ENCODE measurements around the gene OR8D1. TPM values are rescaled to one million over a fixed set of nuclear protein-coding genes. Genes with fewer than 3 reads are reported as not detected.

Gene OR8D1
- total RNA-seq, 1 experiment from 2014 or later: not detected

DNA sequence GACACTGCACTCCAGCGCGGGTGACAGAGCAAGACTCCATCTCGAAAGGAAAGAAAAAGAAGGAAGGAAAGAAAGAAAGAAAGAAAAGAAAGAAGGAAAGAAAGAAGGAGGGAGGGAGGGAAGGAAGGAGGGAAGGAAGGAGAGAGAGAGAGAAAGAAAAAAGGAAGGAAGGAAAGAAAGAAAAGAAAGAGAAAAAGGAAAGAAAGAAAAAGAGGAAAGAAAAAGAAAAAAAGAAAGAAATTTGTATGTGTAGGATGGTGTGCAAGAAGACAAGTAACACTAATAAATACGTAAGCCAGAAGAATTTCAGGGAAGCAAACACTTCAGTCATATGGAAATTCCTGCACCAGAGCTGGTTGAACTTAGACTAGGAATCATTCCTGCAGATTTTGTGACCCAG lies 618 bp downstream of the OR8D1 start:
- TF ChIP-seq, protein P1, sequence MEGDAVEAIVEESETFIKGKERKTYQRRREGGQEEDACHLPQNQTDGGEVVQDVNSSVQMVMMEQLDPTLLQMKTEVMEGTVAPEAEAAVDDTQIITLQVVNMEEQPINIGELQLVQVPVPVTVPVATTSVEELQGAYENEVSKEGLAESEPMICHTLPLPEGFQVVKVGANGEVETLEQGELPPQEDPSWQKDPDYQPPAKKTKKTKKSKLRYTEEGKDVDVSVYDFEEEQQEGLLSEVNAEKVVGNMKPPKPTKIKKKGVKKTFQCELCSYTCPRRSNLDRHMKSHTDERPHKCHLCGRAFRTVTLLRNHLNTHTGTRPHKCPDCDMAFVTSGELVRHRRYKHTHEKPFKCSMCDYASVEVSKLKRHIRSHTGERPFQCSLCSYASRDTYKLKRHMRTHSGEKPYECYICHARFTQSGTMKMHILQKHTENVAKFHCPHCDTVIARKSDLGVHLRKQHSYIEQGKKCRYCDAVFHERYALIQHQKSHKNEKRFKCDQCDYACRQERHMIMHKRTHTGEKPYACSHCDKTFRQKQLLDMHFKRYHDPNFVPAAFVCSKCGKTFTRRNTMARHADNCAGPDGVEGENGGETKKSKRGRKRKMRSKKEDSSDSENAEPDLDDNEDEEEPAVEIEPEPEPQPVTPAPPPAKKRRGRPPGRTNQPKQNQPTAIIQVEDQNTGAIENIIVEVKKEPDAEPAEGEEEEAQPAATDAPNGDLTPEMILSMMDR (IDR thresholded peaks at IDR 0.05; ENCODE audit: unreplicated experiment): no peak
- BruUV-seq (replicated peaks): no TSS peak
- DNase-seq (ENCODE audit: unreplicated experiment): no peak
- H3K9me3 Mint-ChIP-seq (ENCODE audit: unreplicated experiment): no peaks in the 10 kb centered on the region
- CTCF ChIA-PET: interaction anchor here (0.6 to 0.7 kb wide), 3 partner anchors 10 to 1881 kb away, joined by 3 read pairs; no protein-coding TSS in a partner anchor
- H3K4me1 Mint-ChIP-seq (ENCODE audit: insufficient read depth, unreplicated experiment): no peaks in the 10 kb centered on the region
- H3K36me3 Mint-ChIP-seq (ENCODE audit: insufficient read depth, unreplicated experiment): no peaks in the 10 kb centered on the region
- POLR2A ChIA-PET: interaction anchor here (0.7 kb wide), 1 partner anchor 239 kb away, joined by 3 read pairs; no protein-coding TSS in a partner anchor
- no peak overlapping the region for H3K27ac Mint-ChIP-seq (ENCODE audit: low read depth, unreplicated experiment)
- intact Hi-C loops (cut with micrococcal nuclease): no loop called here
- peaks cover 77% of the 10 kb centered on the region for H3K27me3 Mint-ChIP-seq (ENCODE audit: insufficient read depth, unreplicated experiment)
- H3K4me3 Mint-ChIP-seq (ENCODE audit: unreplicated experiment): no peak overlapping the region

DNA sequence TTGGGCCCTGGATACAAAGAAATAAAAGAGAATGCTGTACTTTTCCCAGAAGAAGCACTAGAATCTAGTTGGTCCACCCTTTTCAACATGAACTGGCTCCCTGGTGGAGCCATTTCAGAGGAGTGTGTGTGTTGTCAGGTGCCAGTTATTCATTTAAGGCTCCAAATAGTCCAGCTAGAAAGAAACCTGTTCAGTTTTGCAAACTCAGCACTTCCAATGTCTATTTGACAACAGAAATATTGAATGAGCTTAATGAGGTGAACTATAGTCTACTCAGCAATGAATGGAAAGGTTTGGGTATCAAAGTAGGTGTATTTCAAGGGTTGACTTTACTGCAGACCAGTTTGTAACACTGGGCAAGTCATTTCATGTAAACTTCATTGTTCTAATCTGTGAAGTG lies 2.1 kb downstream of the OR8D1 start:
- TF ChIP-seq, protein P1 (IDR thresholded peaks at IDR 0.05; ENCODE audit: unreplicated experiment): no peak
- Mint-ChIP-seq H3K27me3 (ENCODE audit: insufficient read depth, unreplicated experiment) (peaks cover 77% of the 10 kb centered on the region), H3K9me3 (ENCODE audit: unreplicated experiment) (no peaks in the 10 kb centered on the region), H3K36me3 (ENCODE audit: insufficient read depth, unreplicated experiment) (no peaks in the 10 kb centered on the region), H3K4me1 (ENCODE audit: insufficient read depth, unreplicated experiment) (no peaks in the 10 kb centered on the region), H3K4me3 (ENCODE audit: unreplicated experiment) (no peak overlapping the region), H3K27ac (ENCODE audit: low read depth, unreplicated experiment) (no peak overlapping the region)
- no peak for DNase-seq (ENCODE audit: unreplicated experiment)
- ChIA-PET CTCF (no interaction called here), POLR2A (no interaction called here)
- intact Hi-C loops (cut with micrococcal nuclease): no loop called here
- BruUV-seq (replicated peaks): no TSS peak

DNA sequence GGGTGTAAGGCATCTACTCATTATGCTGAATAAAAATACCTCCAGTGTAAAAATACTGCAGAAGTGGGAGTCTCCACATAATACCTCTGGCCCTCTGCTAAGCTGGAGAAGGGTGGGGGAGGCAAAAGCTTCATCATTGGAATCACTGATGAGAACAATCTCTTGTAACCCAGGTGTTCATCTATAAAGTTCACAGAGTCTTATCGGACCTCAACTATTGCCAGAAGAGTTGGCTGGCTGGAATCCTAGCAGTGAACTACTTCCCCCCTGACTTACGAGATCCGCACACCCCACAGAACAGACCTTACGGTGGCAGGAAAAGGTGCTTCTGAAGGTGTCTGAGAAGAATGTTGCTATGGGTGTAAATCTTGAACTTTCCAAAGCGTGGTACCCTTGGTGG lies 2.5 kb downstream of the OR8D1 start:
- no peak overlapping the region for H3K27ac Mint-ChIP-seq (ENCODE audit: low read depth, unreplicated experiment)
- no peaks in the 10 kb centered on the region for H3K4me1 Mint-ChIP-seq (ENCODE audit: insufficient read depth, unreplicated experiment)
- POLR2A ChIA-PET: no interaction called here
- H3K27me3 Mint-ChIP-seq (ENCODE audit: insufficient read depth, unreplicated experiment): peaks cover 77% of the 10 kb centered on the region
- H3K9me3 Mint-ChIP-seq (ENCODE audit: unreplicated experiment): no peaks in the 10 kb centered on the region
- CTCF ChIA-PET: no interaction called here
- DNase-seq (ENCODE audit: unreplicated experiment): no peak
- TF ChIP-seq, protein P1 (IDR thresholded peaks at IDR 0.05; ENCODE audit: unreplicated experiment): no peak
- H3K4me3 Mint-ChIP-seq (ENCODE audit: unreplicated experiment): no peak overlapping the region
- intact Hi-C loops (cut with micrococcal nuclease): no loop called here
- no peaks in the 10 kb centered on the region for H3K36me3 Mint-ChIP-seq (ENCODE audit: insufficient read depth, unreplicated experiment)
- no TSS peak for BruUV-seq (replicated peaks)

- no peaks in the 10 kb centered on the region for H3K36me3 Mint-ChIP-seq (ENCODE audit: insufficient read depth, unreplicated experiment)
- no peaks in the 10 kb centered on the region for H3K9me3 Mint-ChIP-seq (ENCODE audit: unreplicated experiment)
- H3K4me3 Mint-ChIP-seq (ENCODE audit: unreplicated experiment): no peak overlapping the region
- peaks cover 78% of the 10 kb centered on the region for H3K27me3 Mint-ChIP-seq (ENCODE audit: insufficient read depth, unreplicated experiment)
- DNase-seq (ENCODE audit: unreplicated experiment): peak; percentile 60
- no TSS peak for BruUV-seq (replicated peaks)
- H3K27ac Mint-ChIP-seq (ENCODE audit: low read depth, unreplicated experiment): no peak overlapping the region
- CTCF ChIA-PET: interaction anchor here (0.5 kb wide), 1 partner anchor 230 kb away, joined by 3 read pairs; no protein-coding TSS in a partner anchor
- TF ChIP-seq, protein P1 (IDR thresholded peaks at IDR 0.05; ENCODE audit: unreplicated experiment): no peak
- intact Hi-C loops (cut with micrococcal nuclease): no loop called here
- POLR2A ChIA-PET: no interaction called here
- H3K4me1 Mint-ChIP-seq (ENCODE audit: insufficient read depth, unreplicated experiment): no peaks in the 10 kb centered on the region
These were observed 3.0 kb downstream of the OR8D1 start for GRCh38 chr11:124310721-124311120.

Data from MCF 10A (cell line).